HepG2 (cell line): ENCODE data around the gene AQP10. TPM values are rescaled to one million over a fixed set of nuclear protein-coding genes. Genes with fewer than 3 reads are reported as not detected.

Experiments used
- CEBPB ChIP-seq: IDR thresholded peaks from 2 replicates; pipeline ENCODE4 v1.6.1; 2011; ENCODE audit warnings: low read depth, low read length, improper control_type of control experiment, borderline replicate concordance
- MZF1 ChIP-seq: sonication (generic); formaldehyde crosslinking; IDR thresholded peaks from 2 replicates; pipeline ENCODE4 v1.8.1; 2023; ENCODE audit warnings: mild to moderate bottlenecking, missing genetic modification reagents, borderline replicate concordance
- POLR2AphosphoS5 ChIP-seq: IDR thresholded peaks from 2 replicates; pipeline ENCODE4 v1.6.1; 2012; ENCODE audit warnings: low read depth, low read length
- XRCC5 ChIP-seq: fragments of 200-400 bp; formaldehyde crosslinking; optimal IDR thresholded peaks from 2 replicates; pipeline ENCODE3; 2017; ENCODE audit warnings: mild to moderate bottlenecking, low read length
- ZNF160 ChIP-seq: sonication (generic); formaldehyde crosslinking; IDR thresholded peaks from 2 replicates; pipeline ENCODE4 v1.8.0; 2022; ENCODE audit warnings: mild to moderate bottlenecking, inconsistent platforms, missing genetic modification reagents
- ZNF260 ChIP-seq: sonication (generic); formaldehyde crosslinking; IDR thresholded peaks from 2 replicates; pipeline ENCODE4 v1.4.0; 2020; ENCODE audit warnings: missing genetic modification reagents, low read depth, mild to moderate bottlenecking, borderline replicate concordance
- ZNF263 ChIP-seq: sonication (generic); formaldehyde crosslinking; IDR thresholded peaks from 2 replicates; pipeline ENCODE4 v1.4.0; 2020; ENCODE audit warnings: missing genetic modification reagents
- ZNF562 ChIP-seq: sonication (generic); formaldehyde crosslinking; IDR thresholded peaks from 2 replicates; pipeline ENCODE4 v1.8.0; 2022; ENCODE audit warnings: missing genetic modification reagents, borderline replicate concordance
- polyA plus RNA-seq, 8 experiments: library from polyadenylated mRNA; depleted of rRNA in 3 of 8; stranded (reverse) in 7 of 8; unstranded in 1 of 8; fragments of >200 nt; fragmentation: Illumina TruSeq in 4 of 8; extraction: Trizol in 4 of 8; gene quantifications; 2 replicates each; pipeline versions ENCODE4 v1.2.1 to v1.2.3, GENCODE V29; 2011 to 2016; ENCODE audit warnings: low read depth in 4 of 8, missing spikeins in 1 of 8, mixed read lengths in 1 of 8; ENCODE audit not compliant: insufficient read depth in 1 of 8
- total RNA-seq, 5 experiments: library from RNA; depleted of rRNA; stranded (reverse); fragments of >200 nt; fragmentation: Illumina TruSeq; extraction: Trizol; gene quantifications; 2 replicates each; pipeline ENCODE4 v1.2.3, GENCODE V29; 2016; ENCODE audit warnings: low read depth in 1 of 5
- TF ChIP-seq, protein P1 (sequence below): sonication (generic); formaldehyde crosslinking; IDR thresholded peaks from one replicate; pipeline ENCODE4 v1.5.1; 2020; ENCODE audit warnings: mild to moderate bottlenecking, missing genetic modification reagents; ENCODE audit errors: not compliant biosample characterization
- TF ChIP-seq, protein P2 (sequence below): sonication (generic); formaldehyde crosslinking; IDR thresholded peaks from 2 replicates; pipeline ENCODE4 v1.5.1; 2020; ENCODE audit warnings: mild to moderate bottlenecking, missing genetic modification reagents, moderate library complexity
- TF ChIP-seq, protein P3 (sequence below), 2 experiments: sonication (generic) in 1 of 2; formaldehyde crosslinking in 1 of 2; IDR thresholded peaks; 2 replicates each; pipeline versions ENCODE4 v1.5.1 to v1.6.1; 2011 to 2020; ENCODE audit warnings: borderline replicate concordance in 1 of 2, low read depth in 1 of 2, low read length in 1 of 2, mild to moderate bottlenecking in 1 of 2, missing genetic modification reagents in 1 of 2, moderate library complexity in 1 of 2
- TF ChIP-seq, protein P4 (sequence below): IDR thresholded peaks from 2 replicates; pipeline ENCODE4 v1.6.1; 2016; ENCODE audit warnings: missing compliant biosample characterization, missing genetic modification reagents, borderline replicate concordance

The AQP10 gene
- total and polyA plus RNA-seq, 2 of the 13 experiments (the other 11 are each of a cell fraction or from before 2014, with no cell fraction given), result 0.30 TPM; not detected in 1

DNA sequence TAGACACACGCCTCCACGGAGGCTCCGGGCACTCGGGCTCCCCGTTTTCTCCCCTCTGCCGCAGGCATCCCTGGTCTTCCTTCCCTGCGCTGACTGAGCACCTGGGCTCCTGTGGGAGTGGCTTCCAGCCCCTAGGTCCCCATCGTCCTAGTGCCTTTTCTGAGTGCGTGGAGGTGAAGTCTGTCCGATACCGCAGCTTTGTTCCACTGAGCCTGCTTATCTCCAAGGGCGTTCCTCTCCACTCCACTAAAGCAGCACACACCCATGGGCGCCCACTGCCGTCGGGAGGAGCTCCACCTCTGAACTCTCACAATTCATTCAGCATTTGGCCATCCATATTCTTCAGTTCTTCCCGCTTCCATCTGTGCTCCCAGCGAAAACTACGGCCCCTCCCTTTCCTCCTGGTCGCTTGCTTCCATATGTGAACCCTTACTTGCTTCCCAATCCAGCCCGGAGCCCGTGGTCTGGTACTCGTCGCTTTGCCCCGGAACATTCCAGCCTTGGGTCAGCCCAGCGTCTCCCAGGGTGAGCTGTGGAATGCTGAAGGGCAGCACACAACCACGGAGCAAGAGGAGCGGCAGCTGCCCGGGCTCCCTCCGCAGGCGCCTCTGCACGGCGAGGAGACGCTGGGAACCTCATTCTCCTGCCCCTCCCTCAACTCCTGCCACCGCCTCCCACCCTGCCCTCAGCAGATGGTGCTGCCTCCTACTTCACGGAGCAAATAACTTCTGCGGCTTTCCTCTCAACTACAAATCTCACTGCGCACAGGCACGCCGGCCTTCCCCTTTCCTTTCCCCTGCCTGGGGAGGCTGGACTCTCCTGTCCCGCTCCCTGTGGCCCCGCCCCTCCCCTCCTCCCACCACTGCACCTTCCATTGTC, 31.9 kb downstream of the AQP10 start (continued):
- TF ChIP-seq, protein P1, sequence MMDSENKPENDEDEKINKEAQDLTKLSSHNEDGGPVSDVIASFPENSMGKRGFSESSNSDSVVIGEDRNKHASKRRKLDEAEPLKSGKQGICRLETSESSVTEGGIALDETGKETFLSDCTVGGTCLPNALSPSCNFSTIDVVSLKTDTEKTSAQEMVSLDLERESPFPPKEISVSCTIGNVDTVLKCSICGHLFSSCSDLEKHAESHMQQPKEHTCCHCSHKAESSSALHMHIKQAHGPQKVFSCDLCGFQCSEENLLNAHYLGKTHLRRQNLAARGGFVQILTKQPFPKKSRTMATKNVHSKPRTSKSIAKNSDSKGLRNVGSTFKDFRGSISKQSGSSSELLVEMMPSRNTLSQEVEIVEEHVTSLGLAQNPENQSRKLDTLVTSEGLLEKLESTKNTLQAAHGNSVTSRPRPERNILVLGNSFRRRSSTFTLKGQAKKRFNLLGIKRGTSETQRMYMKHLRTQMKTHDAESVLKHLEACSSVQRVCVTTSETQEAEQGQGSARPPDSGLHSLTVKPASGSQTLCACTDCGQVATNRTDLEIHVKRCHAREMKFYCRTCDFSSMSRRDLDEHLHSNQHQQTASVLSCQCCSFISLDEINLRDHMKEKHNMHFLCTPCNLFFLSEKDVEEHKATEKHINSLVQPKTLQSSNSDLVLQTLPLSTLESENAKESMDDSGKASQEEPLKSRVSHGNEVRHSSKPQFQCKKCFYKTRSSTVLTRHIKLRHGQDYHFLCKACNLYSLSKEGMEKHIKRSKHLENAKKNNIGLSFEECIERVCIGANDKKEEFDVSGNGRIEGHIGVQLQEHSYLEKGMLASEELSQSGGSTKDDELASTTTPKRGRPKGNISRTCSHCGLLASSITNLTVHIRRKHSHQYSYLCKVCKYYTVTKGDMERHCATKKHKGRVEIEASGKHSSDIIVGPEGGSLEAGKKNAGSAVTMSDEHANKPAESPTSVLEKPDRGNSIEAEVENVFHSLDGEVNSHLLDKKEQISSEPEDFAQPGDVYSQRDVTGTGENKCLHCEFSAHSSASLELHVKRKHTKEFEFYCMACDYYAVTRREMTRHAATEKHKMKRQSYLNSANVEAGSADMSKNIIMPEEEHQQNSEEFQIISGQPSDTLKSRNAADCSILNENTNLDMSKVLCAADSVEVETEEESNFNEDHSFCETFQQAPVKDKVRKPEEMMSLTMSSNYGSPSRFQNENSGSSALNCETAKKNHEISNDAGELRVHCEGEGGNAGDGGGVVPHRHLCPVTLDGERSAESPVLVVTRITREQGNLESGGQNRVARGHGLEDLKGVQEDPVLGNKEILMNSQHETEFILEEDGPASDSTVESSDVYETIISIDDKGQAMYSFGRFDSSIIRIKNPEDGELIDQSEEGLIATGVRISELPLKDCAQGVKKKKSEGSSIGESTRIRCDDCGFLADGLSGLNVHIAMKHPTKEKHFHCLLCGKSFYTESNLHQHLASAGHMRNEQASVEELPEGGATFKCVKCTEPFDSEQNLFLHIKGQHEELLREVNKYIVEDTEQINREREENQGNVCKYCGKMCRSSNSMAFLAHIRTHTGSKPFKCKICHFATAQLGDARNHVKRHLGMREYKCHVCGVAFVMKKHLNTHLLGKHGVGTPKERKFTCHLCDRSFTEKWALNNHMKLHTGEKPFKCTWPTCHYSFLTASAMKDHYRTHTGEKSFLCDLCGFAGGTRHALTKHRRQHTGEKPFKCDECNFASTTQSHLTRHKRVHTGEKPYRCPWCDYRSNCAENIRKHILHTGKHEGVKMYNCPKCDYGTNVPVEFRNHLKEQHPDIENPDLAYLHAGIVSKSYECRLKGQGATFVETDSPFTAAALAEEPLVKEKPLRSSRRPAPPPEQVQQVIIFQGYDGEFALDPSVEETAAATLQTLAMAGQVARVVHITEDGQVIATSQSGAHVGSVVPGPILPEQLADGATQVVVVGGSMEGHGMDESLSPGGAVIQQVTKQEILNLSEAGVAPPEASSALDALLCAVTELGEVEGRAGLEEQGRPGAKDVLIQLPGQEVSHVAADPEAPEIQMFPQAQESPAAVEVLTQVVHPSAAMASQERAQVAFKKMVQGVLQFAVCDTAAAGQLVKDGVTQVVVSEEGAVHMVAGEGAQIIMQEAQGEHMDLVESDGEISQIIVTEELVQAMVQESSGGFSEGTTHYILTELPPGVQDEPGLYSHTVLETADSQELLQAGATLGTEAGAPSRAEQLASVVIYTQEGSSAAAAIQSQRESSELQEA (CRISPR knock-in tag), result no peak
- TF ChIP-seq, protein P2, sequence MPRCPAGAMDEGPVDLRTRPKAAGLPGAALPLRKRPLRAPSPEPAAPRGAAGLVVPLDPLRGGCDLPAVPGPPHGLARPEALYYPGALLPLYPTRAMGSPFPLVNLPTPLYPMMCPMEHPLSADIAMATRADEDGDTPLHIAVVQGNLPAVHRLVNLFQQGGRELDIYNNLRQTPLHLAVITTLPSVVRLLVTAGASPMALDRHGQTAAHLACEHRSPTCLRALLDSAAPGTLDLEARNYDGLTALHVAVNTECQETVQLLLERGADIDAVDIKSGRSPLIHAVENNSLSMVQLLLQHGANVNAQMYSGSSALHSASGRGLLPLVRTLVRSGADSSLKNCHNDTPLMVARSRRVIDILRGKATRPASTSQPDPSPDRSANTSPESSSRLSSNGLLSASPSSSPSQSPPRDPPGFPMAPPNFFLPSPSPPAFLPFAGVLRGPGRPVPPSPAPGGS (CRISPR knock-in tag), result 0 out of 2 replicates have a peak, but pooled peaks have one; percentile 21
- peak; percentile 29; the same call in 1 of the 2 replicates for TF ChIP-seq ZNF263 (CRISPR knock-in tag)
- TF ChIP-seq ZNF562 (CRISPR knock-in tag), result no peak
- TF ChIP-seq, protein P3, sequence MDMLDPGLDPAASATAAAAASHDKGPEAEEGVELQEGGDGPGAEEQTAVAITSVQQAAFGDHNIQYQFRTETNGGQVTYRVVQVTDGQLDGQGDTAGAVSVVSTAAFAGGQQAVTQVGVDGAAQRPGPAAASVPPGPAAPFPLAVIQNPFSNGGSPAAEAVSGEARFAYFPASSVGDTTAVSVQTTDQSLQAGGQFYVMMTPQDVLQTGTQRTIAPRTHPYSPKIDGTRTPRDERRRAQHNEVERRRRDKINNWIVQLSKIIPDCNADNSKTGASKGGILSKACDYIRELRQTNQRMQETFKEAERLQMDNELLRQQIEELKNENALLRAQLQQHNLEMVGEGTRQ (IDR thresholded peaks at IDR 0.05; ENCODE audit: low read depth, low read length), result no peak
- TF ChIP-seq, protein P3 (CRISPR knock-in tag; IDR thresholded peaks at IDR 0.05; ENCODE audit: borderline replicate concordance), result no peak
- no peak for TF ChIP-seq ZNF260 (CRISPR knock-in tag)
- no peak for TF ChIP-seq MZF1 (CRISPR knock-in tag)
- peak; percentile 21 for TF ChIP-seq XRCC5
- TF ChIP-seq, protein P4, sequence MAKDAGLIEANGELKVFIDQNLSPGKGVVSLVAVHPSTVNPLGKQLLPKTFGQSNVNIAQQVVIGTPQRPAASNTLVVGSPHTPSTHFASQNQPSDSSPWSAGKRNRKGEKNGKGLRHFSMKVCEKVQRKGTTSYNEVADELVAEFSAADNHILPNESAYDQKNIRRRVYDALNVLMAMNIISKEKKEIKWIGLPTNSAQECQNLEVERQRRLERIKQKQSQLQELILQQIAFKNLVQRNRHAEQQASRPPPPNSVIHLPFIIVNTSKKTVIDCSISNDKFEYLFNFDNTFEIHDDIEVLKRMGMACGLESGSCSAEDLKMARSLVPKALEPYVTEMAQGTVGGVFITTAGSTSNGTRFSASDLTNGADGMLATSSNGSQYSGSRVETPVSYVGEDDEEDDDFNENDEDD (CRISPR knock-in tag), result peak; percentile 16; the same call in 1 of the 2 replicates
- TF ChIP-seq CEBPB, result no peak
- no peak for TF ChIP-seq POLR2AphosphoS5
- TF ChIP-seq ZNF160, result no peak
